ENCODE data around the gene CXCR2. TPM values are rescaled to one million over a fixed set of nuclear protein-coding genes. Genes with fewer than 3 reads are reported as not detected.

CXCR2 gene
- total RNA-seq, 1 donor from 2014 or later, result 1.5 TPM

GRCh38 chr2:218128781-218129457 lies 3.1 kb downstream of the CXCR2 start:
- intact Hi-C loops (cut with DNase I), result no loop called here
- DNase-seq (ENCODE audit: missing footprints) (no peak), ATAC-seq (no peak)

- no peak for DNase-seq (ENCODE audit: missing footprints)
- intact Hi-C loops (cut with DNase I), result no loop called here
- ATAC-seq, result no peak
These were observed 3.8 kb downstream of the CXCR2 start for GRCh38 chr2:218129458-218130135.

DNA sequence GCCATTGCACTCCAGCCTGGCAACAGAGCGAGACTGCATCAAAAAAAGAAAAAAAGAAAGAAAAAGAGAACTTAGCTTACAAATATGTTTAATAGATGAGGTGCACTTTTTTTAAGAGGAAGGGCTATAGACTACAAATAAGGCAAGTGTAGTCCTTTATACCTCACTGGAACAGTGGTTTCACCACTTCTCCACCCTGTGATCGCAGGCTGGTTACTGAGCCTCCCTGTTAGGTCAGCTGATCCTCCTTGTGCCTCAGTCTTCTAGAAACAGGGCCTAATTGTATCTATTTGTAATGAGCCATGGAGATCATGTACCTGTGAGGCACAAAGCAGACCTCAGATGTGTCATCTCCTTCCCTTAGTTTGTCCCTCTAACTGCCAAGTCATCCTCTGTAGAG lies 4.5 kb downstream of the CXCR2 start:
- ATAC-seq, result no peak
- intact Hi-C loops (cut with DNase I), result no loop called here
- no peak for DNase-seq (ENCODE audit: missing footprints)

GRCh38 chr2:218130822-218131221 lies 5.0 kb downstream of the CXCR2 start:
- ATAC-seq (no peak), DNase-seq (ENCODE audit: missing footprints) (no peak)
- intact Hi-C loops (cut with DNase I), result no loop called here

GRCh38 chr2:218137514-218137913 lies 11.7 kb downstream of the CXCR2 start:
- DNase-seq (ENCODE audit: missing footprints), result no peak
- intact Hi-C loops (cut with DNase I), result no loop called here
- ATAC-seq, result no peak

- ATAC-seq (no peak), DNase-seq (ENCODE audit: missing footprints) (no peak)
- intact Hi-C loops (cut with DNase I), result no loop called here
These were observed 12.2 kb downstream of the CXCR2 start for GRCh38 chr2:218138047-218138446.

DNA sequence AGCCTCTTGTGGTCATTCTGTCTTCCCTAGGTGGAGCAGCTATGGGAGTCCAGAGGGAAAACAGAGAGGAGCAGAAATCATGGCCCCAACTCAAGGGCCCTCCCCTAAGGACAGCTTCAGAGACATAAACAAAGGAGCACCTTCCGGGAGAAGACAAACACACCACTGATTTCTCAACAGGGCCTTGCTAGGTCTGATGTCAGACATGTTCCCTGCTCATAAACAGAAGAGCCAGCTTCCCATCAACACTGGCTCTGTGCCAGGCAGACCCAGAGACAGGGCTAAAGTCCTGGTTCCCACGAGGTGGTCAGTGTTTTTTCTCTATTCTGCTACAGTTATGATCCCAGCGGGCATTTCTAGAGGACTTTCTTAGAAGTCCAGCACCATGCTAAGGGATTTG lies 19.3 kb downstream of the CXCR2 start:
- ATAC-seq, result no peak
- intact Hi-C loops (cut with DNase I), result no loop called here
- peak; percentile 88 for DNase-seq (ENCODE audit: missing footprints)

DNA sequence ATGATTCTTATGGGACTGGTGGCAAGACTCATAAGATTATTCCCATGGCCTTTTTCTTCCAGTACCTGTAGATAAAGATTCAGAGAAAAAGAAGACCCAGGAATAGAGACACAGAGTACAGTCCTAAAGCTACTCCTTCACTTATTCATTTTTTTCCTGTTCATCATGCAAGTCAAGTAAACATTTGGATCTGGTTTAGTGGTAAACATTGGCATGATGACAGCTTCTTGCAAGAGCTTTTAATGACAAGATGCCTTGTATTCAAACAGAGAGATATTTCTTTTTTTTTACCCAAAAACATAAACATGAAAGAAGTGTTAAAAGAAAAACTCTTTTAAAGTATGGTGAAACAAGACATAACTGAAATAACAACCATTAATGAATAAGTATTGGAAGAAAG lies 20.2 kb downstream of the CXCR2 start:
- DNase-seq (ENCODE audit: missing footprints) (no peak), ATAC-seq (no peak)
- intact Hi-C loops (cut with DNase I), result no loop called here

DNA sequence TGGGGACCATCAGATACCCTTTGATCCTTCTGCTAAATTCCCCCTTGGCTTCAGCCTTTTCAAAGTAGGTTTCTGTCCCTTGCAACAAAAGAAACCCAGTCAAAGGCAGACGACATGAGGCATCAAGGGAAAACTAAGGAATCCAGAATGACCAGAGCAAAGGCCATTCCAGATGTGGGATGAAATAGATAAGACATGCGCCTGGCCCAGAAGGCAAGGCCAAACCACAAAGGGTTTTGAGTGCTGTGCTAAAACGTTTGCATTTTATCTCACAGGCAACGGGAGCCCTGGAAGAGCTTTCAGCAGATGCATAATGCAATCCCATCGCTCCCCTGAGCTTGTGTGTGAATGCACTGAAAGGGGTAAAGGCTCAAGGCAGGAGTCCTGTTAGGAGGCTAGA lies 23.3 kb downstream of the CXCR2 start:
- no peak for DNase-seq (ENCODE audit: missing footprints)
- intact Hi-C loops (cut with DNase I), result no loop called here
- no peak for ATAC-seq

- intact Hi-C loops (cut with DNase I), result no loop called here
- ATAC-seq, result no peak
These were observed 24.1 kb downstream of the CXCR2 start for GRCh38 chr2:218149848-218150440.

GRCh38 chr2:218152172-218152571 lies 26.3 kb downstream of the CXCR2 start:
- ATAC-seq (no peak), DNase-seq (ENCODE audit: missing footprints) (no peak)
- intact Hi-C loops (cut with DNase I), result no loop called here

More at GRCh38 chr2:218149848-218150440, 24.1 kb downstream of the CXCR2 start:
- no peak for DNase-seq (ENCODE audit: missing footprints)

GRCh38 chr2:218152777-218153176 lies 26.9 kb downstream of the CXCR2 start:
- ATAC-seq (no peak), DNase-seq (ENCODE audit: missing footprints) (no peak)
- intact Hi-C loops (cut with DNase I), result no loop called here

DNA sequence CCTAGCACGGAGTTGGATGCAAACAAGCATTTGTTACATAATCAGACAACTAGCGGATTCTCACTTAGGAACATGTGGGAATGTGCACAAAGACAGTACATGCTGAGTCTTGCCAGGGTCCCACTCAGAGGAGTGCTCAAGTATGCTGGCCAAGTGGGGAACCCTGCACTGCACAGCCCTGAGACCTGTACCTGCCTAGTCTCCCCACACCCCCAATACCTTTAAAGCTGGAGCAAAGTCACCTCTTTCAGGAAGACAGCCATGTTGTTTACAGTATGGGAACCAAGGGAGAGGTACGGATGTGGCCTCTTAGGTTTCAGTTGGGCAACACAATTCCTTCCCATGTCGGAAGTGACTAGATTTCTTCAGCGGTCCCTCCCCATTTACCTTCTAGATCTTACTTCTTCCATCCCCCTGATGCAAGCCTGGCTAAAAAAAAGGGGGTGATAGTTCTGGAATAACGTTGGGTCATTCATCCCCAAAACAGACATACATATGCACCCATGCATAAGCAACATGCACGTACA lies 30.2 kb downstream of the CXCR2 start:
- intact Hi-C loops (cut with DNase I), result no loop called here
- no peak for ATAC-seq
- no peak for DNase-seq (ENCODE audit: missing footprints)

GRCh38 chr2:218161644-218162043 lies 35.8 kb downstream of the CXCR2 start:
- DNase-seq (ENCODE audit: missing footprints) (no peak), ATAC-seq (no peak)
- intact Hi-C loops (cut with DNase I), result no loop called here

- DNase-seq (ENCODE audit: missing footprints) (no peak), ATAC-seq (no peak)
- intact Hi-C loops (cut with DNase I), result no loop called here
These were observed 37.0 kb downstream of the CXCR2 start for GRCh38 chr2:218162814-218163213.

DNA sequence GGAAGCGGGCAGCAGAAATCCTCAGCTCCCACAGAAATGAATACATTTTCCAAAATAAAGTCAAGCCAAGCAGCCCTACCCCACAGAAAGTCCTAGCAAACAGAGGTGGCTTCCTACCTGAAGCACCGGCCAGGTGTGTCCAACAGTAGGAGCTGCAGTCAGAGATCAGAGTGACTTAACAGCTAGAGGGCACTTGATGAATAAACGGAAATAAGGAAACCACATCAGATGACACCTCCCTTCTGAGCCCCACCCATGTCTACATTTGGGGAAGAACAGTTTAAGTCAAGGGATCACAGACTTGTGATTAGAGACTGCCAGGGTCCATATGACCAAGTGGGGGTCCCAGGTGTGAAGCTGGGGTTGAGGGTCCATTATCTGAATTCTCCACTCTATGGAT lies 41.0 kb downstream of the CXCR2 start, which contains the start of gene CXCR1:
TSS of gene CXCR1 (minus strand) at position 172 of the 400 bp plus-strand sequence. CDS start 1,751 bp downstream, outside the sequence.
- DNase-seq (ENCODE audit: missing footprints) (no peak), ATAC-seq (no peak)
- intact Hi-C loops (cut with DNase I), result no loop called here

DNA sequence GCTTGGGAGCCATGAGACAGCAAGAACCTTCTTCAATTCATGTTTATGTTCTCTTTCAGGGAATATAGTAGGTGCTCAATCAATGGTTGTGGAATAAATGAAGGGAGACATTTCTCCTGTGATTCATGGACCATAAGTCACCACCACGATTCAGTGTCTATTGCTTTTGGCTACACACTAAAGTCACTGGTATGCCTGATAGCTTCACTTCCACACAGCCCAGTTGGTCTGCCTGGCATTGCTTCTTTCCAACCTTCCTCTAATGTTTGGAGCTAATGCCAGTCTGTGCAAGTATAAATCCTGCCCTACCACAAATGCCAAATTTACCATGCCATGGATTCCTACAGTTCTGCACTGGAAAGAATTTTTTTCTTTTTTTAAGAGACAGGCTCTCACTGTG lies 42.2 kb downstream of the CXCR2 start:
- DNase-seq (ENCODE audit: missing footprints), result no peak
- intact Hi-C loops (cut with DNase I), result no loop called here
- ATAC-seq, result no peak

DNA sequence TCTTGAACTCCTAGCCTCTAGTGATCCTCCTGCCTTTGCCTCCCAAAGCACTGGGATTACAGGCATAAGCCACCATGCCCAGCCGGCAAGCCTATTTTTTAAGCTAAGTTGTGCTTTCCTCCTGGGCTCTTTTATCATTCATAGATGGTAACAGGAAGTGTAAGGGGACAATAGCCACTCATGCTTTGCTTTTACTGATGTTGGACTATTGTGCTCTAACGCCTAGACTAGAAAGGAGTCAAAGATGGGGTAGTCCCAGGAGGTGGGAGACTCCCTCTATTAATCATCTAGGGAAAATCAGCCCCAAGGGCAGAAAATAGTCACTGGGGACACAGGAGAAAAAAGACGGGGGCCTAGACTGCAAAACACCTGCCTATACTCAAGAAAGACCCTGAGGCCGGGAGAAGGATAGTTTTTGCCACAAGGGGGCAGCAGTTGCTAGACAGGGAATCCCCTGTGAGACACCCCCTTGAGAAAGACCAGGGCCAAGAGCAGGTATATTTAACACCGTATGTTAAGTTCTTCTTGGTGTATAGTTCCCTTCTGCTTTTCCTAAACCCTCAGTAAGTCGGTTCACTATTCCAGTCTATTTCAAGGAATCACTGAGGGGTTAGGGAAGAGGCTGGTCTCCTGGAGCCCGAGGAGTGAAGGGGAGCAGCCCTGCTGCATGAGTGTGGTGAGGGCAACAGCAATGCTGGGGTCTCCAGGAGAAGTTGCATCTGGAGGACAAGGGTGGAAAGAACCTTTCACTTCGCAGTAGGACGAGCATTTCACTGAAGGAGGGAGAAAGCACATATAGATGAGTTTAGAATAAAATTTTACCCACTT lies 43.0 kb downstream of the CXCR2 start:
- intact Hi-C loops (cut with DNase I), result no loop called here
- ATAC-seq (no peak), DNase-seq (ENCODE audit: missing footprints) (no peak)

All from Right ventricle myocardium inferior (tissue), 1 donor.